GM12878 (cell line): ENCODE results near the gene TBL1XR1. TPM values are rescaled to one million over a fixed set of nuclear protein-coding genes. Genes with fewer than 3 reads are reported as not detected.

ENCODE experiments used
- ATAC-seq: fragments of 200-7000 bp; cut with Tn5 transposase; 3 replicates; pipeline ENCODE4 v1.9.1; 2020; ENCODE audit warnings: mild to moderate bottlenecking, moderate library complexity
- BruUV-seq: library from RNA; stranded (reverse); fragments of 400-500 nt; replicated peaks from 2 replicates; lab custom pipeline; 2021; lab: Mats Ljungman, UMichigan
- CTCF ChIA-PET: fragments of 300-600 bp; sonication (Branson Sonifier 250); formaldehyde crosslinking; extraction: SDS; loops from one replicate; lab custom pipeline; 2021; ENCODE audit warnings: inconsistent platforms; lab: Yijun Ruan, JAX
- POLR2A ChIA-PET: fragments of 350-600 bp; formaldehyde crosslinking; extraction: SDS; loops from one replicate; lab custom pipeline; 2021; ENCODE audit warnings: inconsistent platforms; lab: Charles Lee
- RAD21 ChIA-PET: fragments of 300-600 bp; sonication (Branson Sonifier 250); formaldehyde crosslinking; loops from one replicate; lab custom pipeline; 2023; ENCODE audit warnings: antibody characterized with exemption; ENCODE audit not compliant: unreplicated experiment; lab: Charles Lee
- SMC1A ChIA-PET: fragments of 300-600 bp; sonication (Branson Sonifier 250); formaldehyde crosslinking; loops from one replicate; lab custom pipeline; 2023; ENCODE audit not compliant: unreplicated experiment, uncharacterized antibody; lab: Charles Lee
- DNase-seq: peaks from one replicate; pipeline ENCODE4 v3.0.0-alpha.2; 2011; ENCODE audit warnings: low read depth, low spot score
- FAIRE-seq: peaks from 3 replicates; lab custom pipeline; 2011; peaks lifted over from hg19 to GRCh38; lab: Jason Lieb, UNC
- H2AFZ ChIP-seq: 2 replicates; pipeline ENCODE4 v1.6.0; 2011; ENCODE audit warnings: low read depth, low read length, control low read depth; ENCODE audit not compliant: control insufficient read depth
- H3K27ac ChIP-seq: 2 replicates; pipeline ENCODE4 v1.5.1; 2011; ENCODE audit warnings: control low read depth; ENCODE audit not compliant: control insufficient read depth, insufficient read depth
- H3K27me3 ChIP-seq, 2 experiments: replicated peaks in 1 of 2; 2 replicates each; pipeline versions ENCODE4 v1.6.0 to v1.6.1; 2011; ENCODE audit warnings: low read length in 1 of 2; ENCODE audit not compliant: control insufficient read depth in 2 of 2, insufficient read depth in 2 of 2
- H3K36me3 ChIP-seq, 2 experiments: 2 replicates each; pipeline ENCODE4 v1.5.1; 2011; ENCODE audit warnings: low read length in 1 of 2; ENCODE audit not compliant: control insufficient read depth in 2 of 2, insufficient read depth in 2 of 2
- H3K4me1 ChIP-seq: 2 replicates; pipeline ENCODE4 v1.6.1; 2011; ENCODE audit warnings: mild to moderate bottlenecking, low read length, moderate library complexity, mixed read lengths; ENCODE audit not compliant: control insufficient read depth, insufficient read depth
- H3K4me2 ChIP-seq: 2 replicates; pipeline ENCODE4 v1.6.0; 2011; ENCODE audit warnings: control low read depth; ENCODE audit not compliant: control insufficient read depth, insufficient read depth
- H3K4me3 ChIP-seq: fragments of 200-600 bp; sonication (generic); 2 replicates; pipeline ENCODE4 v1.5.1; 2016
- H3K79me2 ChIP-seq: 2 replicates; pipeline ENCODE4 v1.6.0; 2011; ENCODE audit warnings: low read length; ENCODE audit not compliant: control insufficient read depth, insufficient read depth
- H3K9ac ChIP-seq: 2 replicates; pipeline ENCODE4 v1.8.0; 2011; ENCODE audit warnings: low read length, control low read depth, mixed read lengths; ENCODE audit not compliant: control insufficient read depth, insufficient read depth
- H3K9me3 ChIP-seq: replicated peaks from 3 replicates; pipeline ENCODE4 v1.5.1; 2011; ENCODE audit warnings: mild to moderate bottlenecking, low read length; ENCODE audit not compliant: control insufficient read depth, insufficient read depth
- H4K20me1 ChIP-seq: 2 replicates; pipeline ENCODE4 v1.6.0; 2011; ENCODE audit not compliant: control insufficient read depth, insufficient read depth
- CHD1 ChIP-seq: IDR thresholded peaks from 2 replicates; pipeline ENCODE4 v1.6.1; 2012; ENCODE audit warnings: low read depth, low read length, improper control_type of control experiment
- IKZF1 ChIP-seq: fragments of 450-650 bp; conservative IDR thresholded peaks from 2 replicates; pipeline ENCODE4 v1.6.1; 2017; ENCODE audit warnings: antibody characterized with exemption, mild to moderate bottlenecking
- IKZF2 ChIP-seq, 2 experiments: fragments of 450-650 bp; IDR thresholded peaks; 2 replicates each; pipeline ENCODE4 v1.6.1; 2017; ENCODE audit warnings: mild to moderate bottlenecking in 2 of 2, moderate library complexity in 2 of 2
- PAX5 ChIP-seq: IDR thresholded peaks from 2 replicates; pipeline ENCODE4 v1.6.1; 2011; ENCODE audit warnings: low read depth, low read length, borderline replicate concordance
- RELA ChIP-seq: fragments of 450-650 bp; IDR thresholded peaks from 2 replicates; pipeline ENCODE4 v1.8.0; 2014; ENCODE audit warnings: borderline replicate concordance; ENCODE audit not compliant: partially characterized antibody
- ZNF274 ChIP-seq: IDR thresholded peaks from one replicate; pipeline ENCODE4 v1.8.0; 2011; ENCODE audit not compliant: insufficient read length, insufficient read depth
- ZSCAN29 ChIP-seq: fragments of 450-650 bp; IDR thresholded peaks from 2 replicates; pipeline ENCODE4 v1.6.1; 2017; ENCODE audit warnings: mild to moderate bottlenecking, moderate library complexity
- WGBS: methylation state at CpG from one replicate; pipeline ENCODE4 v1.1.6; 2016; ENCODE audit warnings: low lambda C conversion rate; ENCODE audit not compliant: insufficient replicate concordance, insufficient coverage; ENCODE audit errors: missing lambda C conversion rate; 5-methylcytosine and 5-hydroxymethylcytosine counted together
- in situ Hi-C: fragments of 300-500 bp; cut with MboI; formaldehyde crosslinking; loops from 9 replicates; pipeline ENCODE4 v1.14.3; 2018; ENCODE audit warnings: mixed read lengths
- intact Hi-C: fragments of 100-400 bp; cut with micrococcal nuclease; formaldehyde crosslinking; loops from one replicate; pipeline ENCODE4 v1.14.2; 2022; ENCODE audit not compliant: unreplicated experiment
- polyA plus RNA-seq, 11 experiments: library from polyadenylated mRNA; depleted of rRNA in 4 of 11; unstranded in 6 of 11; stranded (reverse) in 5 of 11; fragments of >200 nt; fragmentation: Nextera tagmentation in 4 of 11; fragmentation: Illumina TruSeq in 1 of 11; extraction: Ambion mirVana in 4 of 11; extraction: Trizol in 1 of 11; gene quantifications; 1 replicate in 1 of 11; 2 replicates in 10 of 11; pipeline versions ENCODE4 v1.2.1 to v1.2.3, GENCODE V29; 2011 to 2016; ENCODE audit warnings: inconsistent platforms in 2 of 11, missing spikeins in 2 of 11, low read depth in 1 of 11
- total RNA-seq, 4 experiments: library from RNA; depleted of rRNA in 3 of 4; stranded (reverse); fragments of >200 nt in 3 of 4; fragmentation: Illumina TruSeq in 1 of 4; extraction: Trizol in 1 of 4; gene quantifications; 2 replicates each; pipeline versions ENCODE4 v1.2.1 to v1.2.3, GENCODE V29; 2013 to 2021
- TF ChIP-seq, protein P1 (sequence below): fragments of 450-650 bp; IDR thresholded peaks from 2 replicates; pipeline ENCODE4 v1.6.1; 2017; ENCODE audit warnings: antibody characterized with exemption, mild to moderate bottlenecking, moderate library complexity
- TF ChIP-seq, protein P2 (sequence below): IDR thresholded peaks from 2 replicates; pipeline ENCODE4 v1.6.1; 2011; ENCODE audit warnings: borderline replicate concordance, low read depth, mild to moderate bottlenecking, moderate library complexity, low read length; ENCODE audit not compliant: insufficient read depth, poor library complexity, severe bottlenecking
- TF ChIP-seq, protein P3 (sequence below): fragments of 450-650 bp; IDR thresholded peaks from 2 replicates; pipeline ENCODE4 v1.6.1; 2017; ENCODE audit warnings: low read depth, mild to moderate bottlenecking, moderate library complexity

TBL1XR1 gene
- total and polyA plus RNA-seq, 10 of the 15 experiments (the other 5 are each of a cell fraction or from before 2014, with no cell fraction given) = 13.0 to 115 (median 60.4) TPM

DNA sequence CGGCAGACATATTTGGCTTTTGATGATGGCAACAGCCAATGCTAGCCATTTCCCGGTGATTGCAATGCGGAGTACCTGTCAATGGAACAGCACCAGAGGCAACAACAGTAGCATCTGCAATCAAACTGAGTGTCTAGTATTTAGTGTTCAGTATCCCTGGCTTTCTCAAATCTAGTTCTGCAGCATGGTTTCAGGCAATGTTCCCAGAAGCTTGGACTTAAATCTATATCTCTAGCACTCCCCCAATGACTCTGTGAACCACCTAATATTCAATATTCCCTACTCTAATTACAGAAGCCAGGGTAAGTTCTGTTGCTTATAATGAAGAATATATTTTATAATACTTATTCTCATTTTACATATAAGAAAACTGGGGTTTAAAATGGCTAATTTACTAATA, 48.2 kb downstream of the TBL1XR1 start:
- peaks cover 85% of the 10 kb centered on the region for H3K79me2 ChIP-seq
- no peak overlapping the region for H3K9ac ChIP-seq
- ATAC-seq = no peak
- H3K9me3 ChIP-seq = no peaks in the 10 kb centered on the region
- intact Hi-C loops = loop anchor here (5.0 kb wide), 2 partner anchors 48 to 98 kb away; partner anchors contain the start of gene TBL1XR1
- H3K27me3 ChIP-seq = no peaks in the 10 kb centered on the region
- ChIA-PET CTCF (interaction anchor here (1.2 to 1.4 kb wide), 2 partner anchors 10 to 44 kb away, joined by 3 to 5 read pairs; no protein-coding TSS in a partner anchor), RAD21 (no interaction called here), POLR2A (interaction anchor here (0.6 to 0.8 kb wide), 3 partner anchors 18 to 44 kb away, joined by 3 to 5 read pairs (median 3); no protein-coding TSS in a partner anchor), SMC1A (interaction anchor here (1.0 to 2.1 kb wide), 5 partner anchors 8 to 90 kb away, joined by 3 to 13 read pairs (median 4); no protein-coding TSS in a partner anchor)
- H4K20me1 ChIP-seq = peaks cover 5% of the 10 kb centered on the region; the same call in 1 of the 2 replicates
- in situ Hi-C loops = no loop called here
- H3K36me3 ChIP-seq = no peaks in the 10 kb centered on the region
- no peak overlapping the region for H3K27ac ChIP-seq
- TF ChIP-seq, protein P1, sequence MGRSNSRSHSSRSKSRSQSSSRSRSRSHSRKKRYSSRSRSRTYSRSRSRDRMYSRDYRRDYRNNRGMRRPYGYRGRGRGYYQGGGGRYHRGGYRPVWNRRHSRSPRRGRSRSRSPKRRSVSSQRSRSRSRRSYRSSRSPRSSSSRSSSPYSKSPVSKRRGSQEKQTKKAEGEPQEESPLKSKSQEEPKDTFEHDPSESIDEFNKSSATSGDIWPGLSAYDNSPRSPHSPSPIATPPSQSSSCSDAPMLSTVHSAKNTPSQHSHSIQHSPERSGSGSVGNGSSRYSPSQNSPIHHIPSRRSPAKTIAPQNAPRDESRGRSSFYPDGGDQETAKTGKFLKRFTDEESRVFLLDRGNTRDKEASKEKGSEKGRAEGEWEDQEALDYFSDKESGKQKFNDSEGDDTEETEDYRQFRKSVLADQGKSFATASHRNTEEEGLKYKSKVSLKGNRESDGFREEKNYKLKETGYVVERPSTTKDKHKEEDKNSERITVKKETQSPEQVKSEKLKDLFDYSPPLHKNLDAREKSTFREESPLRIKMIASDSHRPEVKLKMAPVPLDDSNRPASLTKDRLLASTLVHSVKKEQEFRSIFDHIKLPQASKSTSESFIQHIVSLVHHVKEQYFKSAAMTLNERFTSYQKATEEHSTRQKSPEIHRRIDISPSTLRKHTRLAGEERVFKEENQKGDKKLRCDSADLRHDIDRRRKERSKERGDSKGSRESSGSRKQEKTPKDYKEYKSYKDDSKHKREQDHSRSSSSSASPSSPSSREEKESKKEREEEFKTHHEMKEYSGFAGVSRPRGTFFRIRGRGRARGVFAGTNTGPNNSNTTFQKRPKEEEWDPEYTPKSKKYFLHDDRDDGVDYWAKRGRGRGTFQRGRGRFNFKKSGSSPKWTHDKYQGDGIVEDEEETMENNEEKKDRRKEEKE = no peak
- no peak for TF ChIP-seq IKZF1
- TF ChIP-seq, protein P2, sequence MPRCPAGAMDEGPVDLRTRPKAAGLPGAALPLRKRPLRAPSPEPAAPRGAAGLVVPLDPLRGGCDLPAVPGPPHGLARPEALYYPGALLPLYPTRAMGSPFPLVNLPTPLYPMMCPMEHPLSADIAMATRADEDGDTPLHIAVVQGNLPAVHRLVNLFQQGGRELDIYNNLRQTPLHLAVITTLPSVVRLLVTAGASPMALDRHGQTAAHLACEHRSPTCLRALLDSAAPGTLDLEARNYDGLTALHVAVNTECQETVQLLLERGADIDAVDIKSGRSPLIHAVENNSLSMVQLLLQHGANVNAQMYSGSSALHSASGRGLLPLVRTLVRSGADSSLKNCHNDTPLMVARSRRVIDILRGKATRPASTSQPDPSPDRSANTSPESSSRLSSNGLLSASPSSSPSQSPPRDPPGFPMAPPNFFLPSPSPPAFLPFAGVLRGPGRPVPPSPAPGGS = no peak
- TF ChIP-seq IKZF2 (IDR thresholded peaks at IDR 0.05) = no peak
- TF ChIP-seq, protein P3, sequence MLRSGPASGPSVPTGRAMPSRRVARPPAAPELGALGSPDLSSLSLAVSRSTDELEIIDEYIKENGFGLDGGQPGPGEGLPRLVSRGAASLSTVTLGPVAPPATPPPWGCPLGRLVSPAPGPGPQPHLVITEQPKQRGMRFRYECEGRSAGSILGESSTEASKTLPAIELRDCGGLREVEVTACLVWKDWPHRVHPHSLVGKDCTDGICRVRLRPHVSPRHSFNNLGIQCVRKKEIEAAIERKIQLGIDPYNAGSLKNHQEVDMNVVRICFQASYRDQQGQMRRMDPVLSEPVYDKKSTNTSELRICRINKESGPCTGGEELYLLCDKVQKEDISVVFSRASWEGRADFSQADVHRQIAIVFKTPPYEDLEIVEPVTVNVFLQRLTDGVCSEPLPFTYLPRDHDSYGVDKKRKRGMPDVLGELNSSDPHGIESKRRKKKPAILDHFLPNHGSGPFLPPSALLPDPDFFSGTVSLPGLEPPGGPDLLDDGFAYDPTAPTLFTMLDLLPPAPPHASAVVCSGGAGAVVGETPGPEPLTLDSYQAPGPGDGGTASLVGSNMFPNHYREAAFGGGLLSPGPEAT = no peak
- no peak for TF ChIP-seq ZNF274
- TF ChIP-seq ZSCAN29 = no peak
- no peak for TF ChIP-seq PAX5
- TF ChIP-seq CHD1 = no peak
- no peak for TF ChIP-seq RELA
- 98% methylated on average over 3 of the region's 3 CpGs for WGBS
- FAIRE-seq = no peak
- BruUV-seq = no TSS peak
- H2AFZ ChIP-seq = no peak overlapping the region
- peaks cover 27% of the 10 kb centered on the region for H3K4me1 ChIP-seq
- H3K4me2 ChIP-seq = no peak overlapping the region
- no peak overlapping the region for H3K4me3 ChIP-seq
- DNase-seq = no peak
